Measurements from ENCODE around the gene CNTF. TPM values are rescaled to one million over a fixed set of nuclear protein-coding genes. Genes with fewer than 3 reads are reported as not detected.

The CNTF gene
- total and polyA plus RNA-seq, 10 of the 15 experiments (the other 5 are each of a cell fraction or from before 2014, with no cell fraction given): 0.16 to 2.3 (median 0.73) TPM

DNA sequence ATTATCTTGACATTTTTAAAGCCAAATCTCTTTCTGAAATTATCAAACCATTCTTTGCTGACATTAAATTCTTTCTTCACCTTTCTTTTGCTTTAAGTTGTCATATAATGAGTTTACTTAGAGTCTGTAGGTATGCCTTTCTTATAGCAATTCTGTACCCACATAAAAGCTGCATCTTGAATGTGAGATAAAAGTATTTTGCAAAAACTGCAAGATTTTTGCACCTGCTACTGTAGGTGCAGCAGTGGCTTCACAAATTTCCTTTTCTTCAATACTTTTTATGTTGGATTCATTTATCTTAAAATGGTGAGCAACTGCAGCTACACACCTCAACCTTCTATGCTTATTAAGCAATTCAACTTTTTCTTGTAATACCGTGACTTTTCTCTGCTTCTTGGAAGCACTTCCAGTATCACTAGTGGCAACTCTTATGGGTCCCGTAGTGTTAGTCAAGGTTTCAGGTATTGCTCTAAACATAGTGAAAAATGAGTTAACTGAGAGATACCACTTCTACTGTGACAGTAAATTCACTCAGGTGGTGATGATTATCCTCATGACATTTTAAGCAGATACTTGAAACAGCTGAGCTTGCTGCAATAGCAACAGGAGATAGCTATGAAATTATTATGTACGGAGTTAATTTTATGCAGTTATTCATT, 24.9 kb upstream of the CNTF start (continued):
- TF ChIP-seq, protein P1, sequence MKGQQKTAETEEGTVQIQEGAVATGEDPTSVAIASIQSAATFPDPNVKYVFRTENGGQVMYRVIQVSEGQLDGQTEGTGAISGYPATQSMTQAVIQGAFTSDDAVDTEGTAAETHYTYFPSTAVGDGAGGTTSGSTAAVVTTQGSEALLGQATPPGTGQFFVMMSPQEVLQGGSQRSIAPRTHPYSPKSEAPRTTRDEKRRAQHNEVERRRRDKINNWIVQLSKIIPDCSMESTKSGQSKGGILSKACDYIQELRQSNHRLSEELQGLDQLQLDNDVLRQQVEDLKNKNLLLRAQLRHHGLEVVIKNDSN (IDR thresholded peaks at IDR 0.05; ENCODE audit: borderline replicate concordance, extremely low read length, insufficient read depth, low read depth, low read length): no peak
- no peak for TF ChIP-seq TCF3 (IDR thresholded peaks at IDR 0.05; ENCODE audit: borderline replicate concordance, insufficient read depth, low read depth, low read length)
- TF ChIP-seq TAF1 (IDR thresholded peaks at IDR 0.05; ENCODE audit: borderline replicate concordance, low read depth, low read length): no peak
- no peak for TF ChIP-seq SREBF2 (IDR thresholded peaks at IDR 0.05; ENCODE audit: low read length)
- no peak for TF ChIP-seq ZZZ3 (IDR thresholded peaks at IDR 0.05; ENCODE audit: control insufficient read depth, insufficient read length, low read depth)

DNA sequence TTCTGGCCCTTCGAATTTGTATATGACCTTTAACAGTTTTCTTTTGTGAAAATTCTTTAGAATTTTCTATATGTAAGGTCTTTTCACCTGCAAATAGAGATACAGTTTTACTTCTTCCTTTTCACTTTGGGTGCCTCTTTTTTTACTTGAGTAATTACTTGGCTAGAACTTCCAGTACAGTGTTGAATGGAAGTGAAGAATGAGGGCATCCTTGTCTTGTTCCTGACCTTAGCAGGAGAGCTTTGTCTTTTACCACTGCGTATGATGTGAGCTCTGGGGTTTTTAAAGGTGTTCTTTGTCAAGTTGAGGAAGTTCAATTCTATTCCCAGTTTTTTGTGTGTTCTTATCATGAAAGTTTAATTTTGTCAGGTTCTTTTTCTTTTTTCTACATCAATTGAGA, 22.0 kb upstream of the CNTF start:
- Histone ChIP-seq H3K9ac (ENCODE audit: control insufficient read depth, insufficient read depth, low read length) (no peak overlapping the region), H3K4me3 (no peak overlapping the region), H4K20me1 (ENCODE audit: control insufficient read depth, insufficient read depth) (peaks cover 2% of the 10 kb centered on the region; the same call in 1 of the 2 replicates), H3K36me3 (ENCODE audit: control insufficient read depth in 2 of 2, insufficient read depth in 2 of 2, low read length in 1 of 2) (peaks cover 2 to 17% of the 10 kb centered on the region in 2 experiments), H3K4me1 (ENCODE audit: control insufficient read depth, insufficient read depth, low read length) (peaks cover 6% of the 10 kb centered on the region), H3K27me3 (replicated peaks in 1 of 2; ENCODE audit: control insufficient read depth in 2 of 2, insufficient read depth in 2 of 2, low read length in 1 of 2) (no peaks in the 10 kb centered on the region), H2AFZ (ENCODE audit: control insufficient read depth, low read depth, low read length) (no peak overlapping the region), H3K79me2 (ENCODE audit: control insufficient read depth, insufficient read depth, low read length) (peaks cover 92% of the 10 kb centered on the region), H3K4me2 (ENCODE audit: control insufficient read depth, insufficient read depth) (no peak overlapping the region; the same call in 1 of the 2 replicates), H3K27ac (ENCODE audit: control insufficient read depth, insufficient read depth) (no peak overlapping the region), H3K9me3 (replicated peaks; ENCODE audit: control insufficient read depth, insufficient read depth, low read length) (no peaks in the 10 kb centered on the region; the same call in 2 of the 3 replicates)
- intact Hi-C loops (cut with micrococcal nuclease; ENCODE audit: unreplicated experiment) (no loop called here), in situ Hi-C loops (cut with MboI) (no loop called here)
- ATAC-seq (no peak), DNase-seq (ENCODE audit: low read depth, low spot score) (no peak), FAIRE-seq (no peak)
- no peak for TF ChIP-seq EED (IDR thresholded peaks at IDR 0.05; ENCODE audit: low read depth)
- no peak for TF ChIP-seq SMC3 (IDR thresholded peaks at IDR 0.05; ENCODE audit: borderline replicate concordance, low read length)
- no peak for TF ChIP-seq SIN3A (IDR thresholded peaks at IDR 0.05; ENCODE audit: low read depth, low read length)
- TF ChIP-seq, protein P2, sequence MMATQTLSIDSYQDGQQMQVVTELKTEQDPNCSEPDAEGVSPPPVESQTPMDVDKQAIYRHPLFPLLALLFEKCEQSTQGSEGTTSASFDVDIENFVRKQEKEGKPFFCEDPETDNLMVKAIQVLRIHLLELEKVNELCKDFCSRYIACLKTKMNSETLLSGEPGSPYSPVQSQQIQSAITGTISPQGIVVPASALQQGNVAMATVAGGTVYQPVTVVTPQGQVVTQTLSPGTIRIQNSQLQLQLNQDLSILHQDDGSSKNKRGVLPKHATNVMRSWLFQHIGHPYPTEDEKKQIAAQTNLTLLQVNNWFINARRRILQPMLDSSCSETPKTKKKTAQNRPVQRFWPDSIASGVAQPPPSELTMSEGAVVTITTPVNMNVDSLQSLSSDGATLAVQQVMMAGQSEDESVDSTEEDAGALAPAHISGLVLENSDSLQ (IDR thresholded peaks at IDR 0.05): no peak
- no peak for TF ChIP-seq ESRRA (IDR thresholded peaks at IDR 0.05; ENCODE audit: low read length)
- TF ChIP-seq, protein P3, sequence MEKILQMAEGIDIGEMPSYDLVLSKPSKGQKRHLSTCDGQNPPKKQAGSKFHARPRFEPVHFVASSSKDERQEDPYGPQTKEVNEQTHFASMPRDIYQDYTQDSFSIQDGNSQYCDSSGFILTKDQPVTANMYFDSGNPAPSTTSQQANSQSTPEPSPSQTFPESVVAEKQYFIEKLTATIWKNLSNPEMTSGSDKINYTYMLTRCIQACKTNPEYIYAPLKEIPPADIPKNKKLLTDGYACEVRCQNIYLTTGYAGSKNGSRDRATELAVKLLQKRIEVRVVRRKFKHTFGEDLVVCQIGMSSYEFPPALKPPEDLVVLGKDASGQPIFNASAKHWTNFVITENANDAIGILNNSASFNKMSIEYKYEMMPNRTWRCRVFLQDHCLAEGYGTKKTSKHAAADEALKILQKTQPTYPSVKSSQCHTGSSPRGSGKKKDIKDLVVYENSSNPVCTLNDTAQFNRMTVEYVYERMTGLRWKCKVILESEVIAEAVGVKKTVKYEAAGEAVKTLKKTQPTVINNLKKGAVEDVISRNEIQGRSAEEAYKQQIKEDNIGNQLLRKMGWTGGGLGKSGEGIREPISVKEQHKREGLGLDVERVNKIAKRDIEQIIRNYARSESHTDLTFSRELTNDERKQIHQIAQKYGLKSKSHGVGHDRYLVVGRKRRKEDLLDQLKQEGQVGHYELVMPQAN (conservative IDR thresholded peaks at IDR 0.05): no peak
- TF ChIP-seq ZSCAN29 (IDR thresholded peaks at IDR 0.05): no peak
- no peak for TF ChIP-seq NFXL1 (IDR thresholded peaks at IDR 0.05; ENCODE audit: borderline replicate concordance)
- TF ChIP-seq IRF4 (IDR thresholded peaks at IDR 0.05; ENCODE audit: low read depth, low read length): no peak
- no peak for TF ChIP-seq JUND (IDR thresholded peaks at IDR 0.05; ENCODE audit: low read depth, low read length)
- no peak for TF ChIP-seq CBFB (IDR thresholded peaks at IDR 0.05; ENCODE audit: low read depth)
- TF ChIP-seq SPI1 (IDR thresholded peaks at IDR 0.05; ENCODE audit: borderline replicate concordance, insufficient read depth, low read depth, low read length): no peak
- TF ChIP-seq CREB1 (IDR thresholded peaks at IDR 0.05; ENCODE audit: low read depth): no peak
- TF ChIP-seq ZNF24 (IDR thresholded peaks at IDR 0.05): no peak
- TF ChIP-seq SUPT20H (IDR thresholded peaks at IDR 0.05; ENCODE audit: borderline replicate concordance, control insufficient read depth, low read depth, low read length): no peak
- 100% methylated on average over 2 of the region's 2 CpGs for WGBS (ENCODE audit: insufficient coverage, insufficient replicate concordance, low lambda C conversion rate, missing lambda C conversion rate)
- RAD21 ChIA-PET (ENCODE audit: unreplicated experiment): no interaction called here
- SMC1A ChIA-PET (ENCODE audit: uncharacterized antibody, unreplicated experiment): interaction anchor here (1.6 kb wide), 2 partner anchors 31 to 74 kb away, joined by 4 to 5 read pairs; no protein-coding TSS in a partner anchor
- POLR2A ChIA-PET: no interaction called here
- CTCF ChIA-PET: interaction anchor here (1.1 to 1.8 kb wide), 3 partner anchors 14 to 33 kb away, joined by 3 to 8 read pairs (median 4); no protein-coding TSS in a partner anchor
- BruUV-seq (replicated peaks): no TSS peak

Measured in GM12878 (cell line).